Measurements from ENCODE around the gene KIF11. TPM values are rescaled to one million over a fixed set of nuclear protein-coding genes. Genes with fewer than 3 reads are reported as not detected.
"Not testable (repeated sequence)": the region's sequence is repeated elsewhere in the genome, so short reads cannot be mapped to it uniquely, and the experiment has no call there.

KIF11 gene
- polyA plus RNA-seq, 4 donors = 0.89 to 13.4 (median 6.9) TPM

DNA sequence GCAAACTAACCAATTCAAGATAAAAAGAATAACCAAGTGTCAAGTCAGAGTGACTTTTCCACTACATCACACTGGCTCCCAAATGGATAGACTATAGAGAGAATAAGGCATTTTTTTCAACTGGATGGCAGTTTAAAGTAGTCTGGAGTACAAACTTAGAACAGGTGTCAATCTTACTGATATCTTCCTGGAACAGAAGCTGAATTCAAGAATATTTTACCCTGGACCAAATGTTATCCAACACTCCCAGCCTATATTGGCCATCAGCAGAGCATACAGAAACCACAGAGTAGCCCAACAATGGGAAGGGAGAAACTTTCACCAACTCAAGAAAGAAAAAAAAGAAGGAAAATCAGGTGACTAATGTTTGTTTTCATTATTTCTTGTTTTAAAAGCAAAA lies 30.5 kb upstream of the KIF11 start:
- Histone ChIP-seq H3K9me3 (ENCODE audit: control insufficient read depth in 2 of 2, insufficient read depth in 1 of 2, low read depth in 1 of 2, low read length in 1 of 2) (peaks cover 0 to 7% of the 10 kb centered on the region in 2 donors), H3K27me3 (ENCODE audit: control insufficient read depth in 3 of 3, insufficient read depth in 3 of 3, low read length in 3 of 3) (no peaks in the 10 kb centered on the region), H3K4me1 (ENCODE audit: control insufficient read depth in 3 of 3, insufficient read depth in 2 of 3, low read depth in 1 of 3, low read length in 2 of 3) (no peaks in the 10 kb centered on the region), H3K27ac (ENCODE audit: low read depth in 1 of 3, low read length in 2 of 3) (no peak overlapping the region), H3K4me3 (ENCODE audit: low read depth in 1 of 3, low read length in 3 of 3) (no peak overlapping the region), H3K36me3 (ENCODE audit: control insufficient read depth in 3 of 3, insufficient read depth in 2 of 3, low read depth in 1 of 3, low read length in 3 of 3) (peaks cover 0 to 28% (median 5%) of the 10 kb centered on the region in 3 donors)
- no peak for FAIRE-seq
- no peak for DNase-seq

GRCh38 chr10:92567952-92568600 lies 24.9 kb upstream of the KIF11 start:
- 80 to 82% (median 81%) methylated on average over 4 of the region's 4 CpGs for WGBS, 3 donors
- H3K27ac ChIP-seq (ENCODE audit: low read depth in 1 of 3, low read length in 2 of 3) = no peak overlapping the region
- H3K27me3 ChIP-seq (ENCODE audit: control insufficient read depth in 3 of 3, insufficient read depth in 3 of 3, low read length in 3 of 3) = no peaks in the 10 kb centered on the region
- peaks cover 0 to 10% (median 5%) of the 10 kb centered on the region in 3 donors for H3K4me1 ChIP-seq (ENCODE audit: control insufficient read depth in 3 of 3, insufficient read depth in 2 of 3, low read depth in 1 of 3, low read length in 2 of 3)
- H3K9me3 ChIP-seq (ENCODE audit: control insufficient read depth in 2 of 2, insufficient read depth in 1 of 2, low read depth in 1 of 2, low read length in 1 of 2) = no peaks in the 10 kb centered on the region
- H3K4me3 ChIP-seq (ENCODE audit: low read depth in 1 of 3, low read length in 3 of 3) = no peak overlapping the region
- peaks cover 0 to 10% (median 2%) of the 10 kb centered on the region in 3 donors for H3K36me3 ChIP-seq (ENCODE audit: control insufficient read depth in 3 of 3, insufficient read depth in 2 of 3, low read depth in 1 of 3, low read length in 3 of 3)
- FAIRE-seq (no peak), DNase-seq (no peak)

DNA sequence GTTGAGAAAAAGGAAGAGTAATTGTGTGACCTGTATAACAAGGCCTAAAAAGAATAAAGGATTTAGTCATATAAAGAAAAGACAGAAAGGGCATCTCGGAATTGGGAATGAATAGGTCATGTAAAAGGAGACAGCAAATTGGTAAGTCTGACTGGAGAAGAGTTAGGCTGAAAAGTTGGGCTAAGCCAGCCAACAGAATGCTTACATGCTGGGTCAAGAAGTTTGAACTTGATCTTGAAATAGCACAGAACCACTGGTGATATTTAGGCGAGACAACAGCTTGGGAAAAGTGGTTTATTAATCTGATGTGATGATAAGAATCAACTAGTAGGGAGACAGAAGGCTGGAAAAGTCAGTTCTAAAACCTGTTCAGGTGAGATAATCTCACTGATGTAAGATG lies 23.9 kb upstream of the KIF11 start:
- Histone ChIP-seq H3K27me3 (ENCODE audit: control insufficient read depth in 3 of 3, insufficient read depth in 3 of 3, low read length in 3 of 3) (no peaks in the 10 kb centered on the region), H3K4me3 (ENCODE audit: low read depth in 1 of 3, low read length in 3 of 3) (no peak overlapping the region), H3K9me3 (ENCODE audit: control insufficient read depth in 2 of 2, insufficient read depth in 1 of 2, low read depth in 1 of 2, low read length in 1 of 2) (no peaks in the 10 kb centered on the region), H3K27ac (ENCODE audit: low read depth in 1 of 3, low read length in 2 of 3) (no peak overlapping the region), H3K36me3 (ENCODE audit: control insufficient read depth in 3 of 3, insufficient read depth in 2 of 3, low read depth in 1 of 3, low read length in 3 of 3) (peaks cover 0 to 8% (median 2%) of the 10 kb centered on the region in 3 donors), H3K4me1 (ENCODE audit: control insufficient read depth in 3 of 3, insufficient read depth in 2 of 3, low read depth in 1 of 3, low read length in 2 of 3) (peaks cover 0 to 10% (median 5%) of the 10 kb centered on the region in 3 donors)
- DNase-seq (no peak), FAIRE-seq (no peak)
- 77 to 89% (median 82%) methylated on average over 2 of the region's 2 CpGs for WGBS, 3 donors

GRCh38 chr10:92569663-92570062 lies 23.3 kb upstream of the KIF11 start:
- FAIRE-seq; DNase-seq; H3K4me3 ChIP-seq (ENCODE audit: low read depth in 1 of 3, low read length in 3 of 3); H3K4me1 ChIP-seq (ENCODE audit: control insufficient read depth in 3 of 3, insufficient read depth in 2 of 3, low read depth in 1 of 3, low read length in 2 of 3); H3K36me3 ChIP-seq (ENCODE audit: control insufficient read depth in 3 of 3, insufficient read depth in 2 of 3, low read depth in 1 of 3, low read length in 3 of 3); H3K27ac ChIP-seq (ENCODE audit: low read depth in 1 of 3, low read length in 2 of 3); H3K9me3 ChIP-seq (ENCODE audit: control insufficient read depth in 2 of 2, insufficient read depth in 1 of 2, low read depth in 1 of 2, low read length in 1 of 2); H3K27me3 ChIP-seq (ENCODE audit: control insufficient read depth in 3 of 3, insufficient read depth in 3 of 3, low read length in 3 of 3): not testable (repeated sequence)
- WGBS, 3 donors = 97 to 99% (median 99%) methylated on average over 5 of the region's 5 CpGs

DNA sequence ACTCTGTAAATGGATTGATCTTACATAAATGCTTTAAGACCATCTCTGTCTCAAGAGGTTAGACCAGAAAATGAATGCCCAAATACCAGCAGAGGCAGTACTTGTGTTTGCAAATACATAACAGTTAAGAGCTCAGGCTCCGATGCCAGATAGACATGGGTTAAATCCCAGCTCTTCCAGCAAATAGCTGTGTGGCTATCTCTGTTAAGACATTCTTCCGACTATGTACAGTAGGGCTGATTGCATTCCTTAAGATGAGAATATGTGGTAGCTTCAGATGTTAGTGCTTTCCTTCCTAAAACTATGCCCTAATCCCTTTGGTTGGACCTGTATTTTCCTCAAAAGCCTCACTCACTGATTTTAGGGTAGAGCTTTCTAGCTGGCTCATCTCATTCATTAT lies 21.3 kb upstream of the KIF11 start:
- H3K27me3 ChIP-seq (ENCODE audit: control insufficient read depth in 3 of 3, insufficient read depth in 3 of 3, low read length in 3 of 3) = no peaks in the 10 kb centered on the region
- H3K27ac ChIP-seq (ENCODE audit: low read depth in 1 of 3, low read length in 2 of 3) = no peak overlapping the region
- H3K36me3 ChIP-seq (ENCODE audit: control insufficient read depth in 3 of 3, insufficient read depth in 2 of 3, low read depth in 1 of 3, low read length in 3 of 3) = peaks cover 0 to 5% (median 0%) of the 10 kb centered on the region in 3 donors
- H3K9me3 ChIP-seq (ENCODE audit: control insufficient read depth in 2 of 2, insufficient read depth in 1 of 2, low read depth in 1 of 2, low read length in 1 of 2) = no peaks in the 10 kb centered on the region
- 9 to 55% (median 49%) methylated on average over 2 of the region's 2 CpGs for WGBS, 3 donors
- DNase-seq (no peak), FAIRE-seq (no peak)
- no peak overlapping the region for H3K4me3 ChIP-seq (ENCODE audit: low read depth in 1 of 3, low read length in 3 of 3)
- H3K4me1 ChIP-seq (ENCODE audit: control insufficient read depth in 3 of 3, insufficient read depth in 2 of 3, low read depth in 1 of 3, low read length in 2 of 3) = peaks cover 5 to 10% (median 7%) of the 10 kb centered on the region in 3 donors

DNA sequence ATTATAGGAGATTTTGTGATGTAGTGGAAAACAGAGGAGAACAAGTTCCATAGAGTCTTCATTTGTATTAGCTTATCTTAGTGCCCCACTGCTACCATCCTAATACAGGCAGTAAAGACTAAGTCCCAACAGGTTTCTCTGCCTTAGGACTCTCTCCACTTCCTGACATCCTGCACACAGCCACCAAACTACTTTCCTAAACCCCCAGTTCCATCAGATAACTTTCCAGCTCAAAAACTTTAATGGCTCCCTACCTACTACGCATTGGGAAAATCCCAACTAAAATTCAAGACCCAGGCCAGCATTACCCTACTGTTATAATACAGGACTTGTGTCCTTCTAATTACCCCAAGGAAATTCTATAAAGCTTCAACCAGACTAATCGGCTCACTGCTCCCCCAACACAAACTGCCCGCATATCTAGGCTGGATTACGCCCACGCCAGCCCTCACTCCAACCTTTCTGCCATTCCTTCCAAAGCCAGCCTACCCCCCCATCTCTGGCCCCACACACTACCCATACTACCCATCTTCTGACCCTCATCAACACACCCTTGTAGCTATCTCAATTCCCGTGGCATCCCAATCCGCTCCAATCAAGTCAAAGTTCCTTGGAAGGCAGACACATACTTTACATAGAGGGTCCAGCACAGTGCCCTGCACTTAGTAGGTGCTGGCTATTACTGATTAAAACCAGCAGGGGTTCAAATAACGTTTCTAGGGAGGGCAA lies 20.4 kb upstream of the KIF11 start:
- peaks cover 0 to 2% (median 0%) of the 10 kb centered on the region in 3 donors for H3K36me3 ChIP-seq (ENCODE audit: control insufficient read depth in 3 of 3, insufficient read depth in 2 of 3, low read depth in 1 of 3, low read length in 3 of 3)
- peak overlapping the region; percentile 85 to 99 (median 87) for H3K4me3 ChIP-seq (ENCODE audit: low read depth in 1 of 3, low read length in 3 of 3)
- DNase-seq = peak in 1 of 2 donors; percentile 8
- no peaks in the 10 kb centered on the region for H3K27me3 ChIP-seq (ENCODE audit: control insufficient read depth in 3 of 3, insufficient read depth in 3 of 3, low read length in 3 of 3)
- no peaks in the 10 kb centered on the region for H3K9me3 ChIP-seq (ENCODE audit: control insufficient read depth in 2 of 2, insufficient read depth in 1 of 2, low read depth in 1 of 2, low read length in 1 of 2)
- peak overlapping the region in 1 of 3 donors; percentile 93 for H3K27ac ChIP-seq (ENCODE audit: low read depth in 1 of 3, low read length in 2 of 3)
- H3K4me1 ChIP-seq (ENCODE audit: control insufficient read depth in 3 of 3, insufficient read depth in 2 of 3, low read depth in 1 of 3, low read length in 2 of 3) = peaks cover 5 to 10% (median 7%) of the 10 kb centered on the region in 3 donors
- FAIRE-seq = no peak
- 37 to 62% (median 50%) methylated on average over 8 of the region's 8 CpGs for WGBS, 3 donors

DNA sequence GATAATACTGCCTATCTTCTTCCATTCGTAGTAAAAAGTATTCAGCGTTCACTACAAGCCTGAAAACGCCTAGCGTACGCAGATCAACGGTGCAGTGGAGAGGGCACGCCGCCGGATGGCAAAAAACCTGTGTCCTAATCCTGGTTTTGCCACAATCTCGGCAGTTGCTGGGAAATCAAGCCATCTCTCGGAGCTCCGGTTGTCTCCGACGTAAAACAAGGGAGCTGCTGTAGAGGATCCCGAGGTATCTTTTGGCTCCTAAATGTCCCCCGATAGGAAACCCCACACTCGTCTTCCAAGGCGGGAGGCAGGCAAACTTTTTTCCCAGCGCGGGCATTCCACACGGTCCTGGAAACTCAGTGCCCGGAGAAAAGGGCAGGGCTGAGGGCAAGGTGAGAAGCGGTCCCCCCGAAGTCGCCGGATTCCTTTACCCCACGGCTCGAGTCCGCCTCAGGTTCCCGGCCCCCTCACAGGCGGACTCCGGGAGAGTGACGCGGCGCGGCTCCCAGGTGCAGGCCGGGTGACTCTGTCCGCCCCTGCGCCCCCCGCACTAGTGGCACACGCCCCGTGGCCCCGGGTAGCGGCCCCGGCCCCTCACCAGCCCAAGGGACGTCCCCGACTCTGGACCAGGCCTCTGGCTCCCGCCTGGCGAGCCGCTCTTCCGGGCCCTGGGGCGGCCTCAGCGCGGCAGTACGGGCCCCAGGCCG lies 19.7 kb upstream of the KIF11 start:
- WGBS, 3 donors = 1% methylated on average over 49 to 56 of the region's 56 CpGs
- H3K9me3 ChIP-seq (ENCODE audit: control insufficient read depth in 2 of 2, insufficient read depth in 1 of 2, low read depth in 1 of 2, low read length in 1 of 2) = no peaks in the 10 kb centered on the region
- peak overlapping the region; percentile 85 to 99 (median 87) for H3K4me3 ChIP-seq (ENCODE audit: low read depth in 1 of 3, low read length in 3 of 3)
- no peaks in the 10 kb centered on the region for H3K36me3 ChIP-seq (ENCODE audit: control insufficient read depth in 3 of 3, insufficient read depth in 2 of 3, low read depth in 1 of 3, low read length in 3 of 3)
- H3K27ac ChIP-seq (ENCODE audit: low read depth in 1 of 3, low read length in 2 of 3) = peak overlapping the region; percentile 68 to 96 (median 93)
- DNase-seq = peak; percentile 25 to 51
- no peak for FAIRE-seq
- peaks cover 5 to 10% (median 7%) of the 10 kb centered on the region in 3 donors for H3K4me1 ChIP-seq (ENCODE audit: control insufficient read depth in 3 of 3, insufficient read depth in 2 of 3, low read depth in 1 of 3, low read length in 2 of 3)
- no peaks in the 10 kb centered on the region for H3K27me3 ChIP-seq (ENCODE audit: control insufficient read depth in 3 of 3, insufficient read depth in 3 of 3, low read length in 3 of 3)

- DNase-seq = peak; percentile 86 to 96
- WGBS, 3 donors = 0% methylated on average over 77 to 80 of the region's 80 CpGs
- peak within 1 kb of the TSS; percentile 68 to 96 (median 93) for H3K27ac ChIP-seq (ENCODE audit: low read depth in 1 of 3, low read length in 2 of 3)
Observed at GRCh38 chr10:92573798-92574547, 19.0 kb upstream of the KIF11 start, which contains the start of gene IDE. Gene IDE (minus strand): TSS chr10:92574093. CDS start chr10:92574019, 74 bp downstream.

More at GRCh38 chr10:92573798-92574547, 19.0 kb upstream of the KIF11 start, which contains the start of gene IDE:
- no peaks in the 10 kb centered on the region for H3K27me3 ChIP-seq (ENCODE audit: control insufficient read depth in 3 of 3, insufficient read depth in 3 of 3, low read length in 3 of 3)
- H3K4me1 ChIP-seq (ENCODE audit: control insufficient read depth in 3 of 3, insufficient read depth in 2 of 3, low read depth in 1 of 3, low read length in 2 of 3) = peaks cover 5 to 10% (median 7%) of the 10 kb centered on the region in 3 donors
- FAIRE-seq = no peak
- H3K9me3 ChIP-seq (ENCODE audit: control insufficient read depth in 2 of 2, insufficient read depth in 1 of 2, low read depth in 1 of 2, low read length in 1 of 2) = no peaks in the 10 kb centered on the region
- H3K36me3 ChIP-seq (ENCODE audit: control insufficient read depth in 3 of 3, insufficient read depth in 2 of 3, low read depth in 1 of 3, low read length in 3 of 3) = no peaks in the 10 kb centered on the region
- H3K4me3 ChIP-seq (ENCODE audit: low read depth in 1 of 3, low read length in 3 of 3) = peak within 1 kb of the TSS; percentile 85 to 99 (median 87)
